IMR-90 (cell line): ENCODE results near the gene ATP6V1F. TPM values are rescaled to one million over a fixed set of nuclear protein-coding genes. Genes with fewer than 3 reads are reported as not detected.

Experiments used
- ATAC-seq: fragments of 200-7000 bp; cut with Tn5 transposase; 2 replicates; pipeline ENCODE4 v1.9.1; 2020; ENCODE audit warnings: low read depth, mild to moderate bottlenecking, moderate library complexity
- BruUV-seq: library from RNA; stranded (reverse); fragments of 400-500 nt; replicated peaks from 2 replicates; lab custom pipeline; 2021; lab: Mats Ljungman, UMichigan
- CTCF ChIA-PET: fragments of 300-600 bp; formaldehyde crosslinking; extraction: SDS; loops from one replicate; lab custom pipeline; 2021; ENCODE audit warnings: antibody characterized with exemption; lab: Yijun Ruan, JAX
- POLR2A ChIA-PET: fragments of 300-600 bp; sonication (Branson Sonifier 250); formaldehyde crosslinking; loops from one replicate; lab custom pipeline; 2022; ENCODE audit warnings: antibody characterized with exemption; ENCODE audit not compliant: unreplicated experiment; lab: Charles Lee
- DNase-seq: peaks from one replicate; pipeline ENCODE4 v3.0.0; 2013
- H2AFZ ChIP-seq: replicated peaks from 2 replicates; pipeline ENCODE3; 2013; ENCODE audit warnings: low read length, mild to moderate bottlenecking; ENCODE audit not compliant: poor library complexity
- H2AK5ac ChIP-seq: 2 replicates; pipeline ENCODE4 v1.6.1; 2013; ENCODE audit warnings: low read depth, low read length, inconsistent platforms
- H2AK9ac ChIP-seq: replicated peaks from 2 replicates; pipeline ENCODE3; 2013; ENCODE audit warnings: mild to moderate bottlenecking, low read depth, low read length, moderate library complexity; ENCODE audit not compliant: poor library complexity
- H2BK120ac ChIP-seq: 2 replicates; pipeline ENCODE4 v1.6.1; 2013; ENCODE audit warnings: low read depth, low read length, inconsistent platforms
- H2BK15ac ChIP-seq: 3 replicates; pipeline ENCODE4 v1.6.1; 2013; ENCODE audit warnings: low read depth, low read length, inconsistent platforms
- H2BK20ac ChIP-seq: 2 replicates; pipeline ENCODE4 v1.6.1; 2013; ENCODE audit warnings: low read depth, mild to moderate bottlenecking, inconsistent platforms, low read length, moderate library complexity
- H2BK5ac ChIP-seq: 2 replicates; pipeline ENCODE4 v1.6.1; 2013; ENCODE audit warnings: mild to moderate bottlenecking, low read depth, low read length, inconsistent platforms; ENCODE audit not compliant: poor library complexity, severe bottlenecking
- H3K14ac ChIP-seq: replicated peaks from 2 replicates; pipeline ENCODE4 v1.6.1; 2013; ENCODE audit warnings: low read depth, low read length, inconsistent platforms
- H3K18ac ChIP-seq: 2 replicates; pipeline ENCODE4 v1.6.1; 2013; ENCODE audit warnings: low read depth, low read length, control low read depth
- H3K23ac ChIP-seq: 2 replicates; pipeline ENCODE4 v1.6.1; 2013; ENCODE audit warnings: low read depth, low read length, inconsistent platforms
- H3K27ac ChIP-seq: 2 replicates; pipeline ENCODE4 v1.5.1; 2013; ENCODE audit warnings: mild to moderate bottlenecking, control low read depth, low read length; ENCODE audit not compliant: insufficient read depth
- H3K27me3 ChIP-seq: 2 replicates; pipeline ENCODE4 v1.6.1; 2013; ENCODE audit warnings: low read length; ENCODE audit not compliant: control insufficient read depth, insufficient read depth
- H3K36me3 ChIP-seq: 2 replicates; pipeline ENCODE4 v1.6.1; 2013; ENCODE audit warnings: low read length, mixed read lengths; ENCODE audit not compliant: control insufficient read depth, insufficient read depth
- H3K4ac ChIP-seq: 2 replicates; pipeline ENCODE4 v1.6.1; 2013; ENCODE audit warnings: low read depth, low read length, inconsistent platforms
- H3K4me1 ChIP-seq: 2 replicates; pipeline ENCODE4 v1.6.1; 2013; ENCODE audit warnings: low read length, mixed read lengths; ENCODE audit not compliant: control insufficient read depth, insufficient read depth
- H3K4me2 ChIP-seq: 2 replicates; pipeline ENCODE4 v1.6.1; 2013; ENCODE audit warnings: low read depth, mild to moderate bottlenecking, control low read depth, low read length, moderate library complexity
- H3K4me3 ChIP-seq: 2 replicates; pipeline ENCODE4 v1.5.1; 2013; ENCODE audit warnings: low read depth, mild to moderate bottlenecking, control low read depth, low read length, moderate library complexity; ENCODE audit not compliant: insufficient read depth
- H3K56ac ChIP-seq: 2 replicates; pipeline ENCODE4 v1.6.1; 2013; ENCODE audit warnings: low read length, inconsistent platforms; ENCODE audit not compliant: insufficient read depth; ENCODE audit errors: extremely low read depth
- H3K79me1 ChIP-seq, 2 experiments: 2 replicates each; pipeline ENCODE4 v1.6.1; 2013; ENCODE audit warnings: low read length in 2 of 2, inconsistent platforms in 1 of 2, low read depth in 1 of 2
- H3K9ac ChIP-seq: 2 replicates; pipeline ENCODE4 v1.6.1; 2013; ENCODE audit warnings: low read depth, low read length, control low read depth
- H3K9me1 ChIP-seq: 2 replicates; pipeline ENCODE4 v1.6.1; 2013; ENCODE audit warnings: low read length, inconsistent platforms; ENCODE audit not compliant: insufficient read depth
- H3K9me3 ChIP-seq: 2 replicates; pipeline ENCODE4 v1.6.1; 2013; ENCODE audit warnings: low read length; ENCODE audit not compliant: control insufficient read depth, insufficient read depth
- H4K20me1 ChIP-seq: 2 replicates; pipeline ENCODE4 v1.6.1; 2013; ENCODE audit warnings: low read length, inconsistent platforms; ENCODE audit not compliant: insufficient read depth
- H4K5ac ChIP-seq: 2 replicates; pipeline ENCODE4 v1.6.1; 2013; ENCODE audit warnings: mild to moderate bottlenecking, low read depth, low read length, control low read depth
- H4K8ac ChIP-seq, 2 experiments: 2 replicates each; pipeline ENCODE4 v1.6.1; 2013; ENCODE audit warnings: low read depth in 2 of 2, low read length in 2 of 2, control low read depth in 1 of 2, inconsistent platforms in 1 of 2
- H4K91ac ChIP-seq: 2 replicates; pipeline ENCODE4 v1.6.1; 2013; ENCODE audit warnings: low read depth, low read length, inconsistent platforms; ENCODE audit not compliant: insufficient read depth
- BHLHE40 ChIP-seq: fragments of 150-350 bp; IDR thresholded peaks from 2 replicates; pipeline ENCODE4 v1.6.1; 2016; ENCODE audit warnings: mild to moderate bottlenecking, low read depth, low read length
- CEBPB ChIP-seq: IDR thresholded peaks from 2 replicates; pipeline ENCODE4 v1.6.1; 2012; ENCODE audit warnings: low read depth, low read length, improper control_type of control experiment
- CHD1 ChIP-seq: IDR thresholded peaks from 2 replicates; pipeline ENCODE4 v1.6.1; 2012; ENCODE audit warnings: low read depth, low read length, improper control_type of control experiment
- CTCF ChIP-seq: conservative IDR thresholded peaks from 2 replicates; pipeline ENCODE4 v1.5.1; 2012; ENCODE audit warnings: mild to moderate bottlenecking, low read depth, low read length, improper control_type of control experiment
- ELK1 ChIP-seq: fragments of 150-350 bp; IDR thresholded peaks from 2 replicates; pipeline ENCODE4 v1.6.1; 2016; ENCODE audit warnings: low read depth, mild to moderate bottlenecking, low read length, moderate library complexity, borderline replicate concordance
- FOS ChIP-seq: fragments of 150-350 bp; IDR thresholded peaks from 2 replicates; pipeline ENCODE4 v1.6.1; 2016; ENCODE audit warnings: low read depth, low read length
- MAFK ChIP-seq: IDR thresholded peaks from 2 replicates; pipeline ENCODE4 v1.6.1; 2012; ENCODE audit warnings: low read depth, low read length, improper control_type of control experiment
- MAZ ChIP-seq: IDR thresholded peaks from 2 replicates; pipeline ENCODE4 v1.6.1; 2012; ENCODE audit warnings: low read depth, mild to moderate bottlenecking, low read length, improper control_type of control experiment, moderate library complexity, borderline replicate concordance
- MXI1 ChIP-seq: IDR thresholded peaks from 2 replicates; pipeline ENCODE4 v1.6.1; 2012; ENCODE audit warnings: low read depth, mild to moderate bottlenecking, low read length, moderate library complexity, borderline replicate concordance
- NFE2L2 ChIP-seq: fragments of 150-350 bp; IDR thresholded peaks from 2 replicates; pipeline ENCODE4 v1.6.1; 2016; ENCODE audit warnings: low read depth, mild to moderate bottlenecking, low read length
- POLR2A ChIP-seq: IDR thresholded peaks from 2 replicates; pipeline ENCODE4 v1.6.1; 2012; ENCODE audit warnings: mild to moderate bottlenecking, low read depth, low read length
- RCOR1 ChIP-seq: IDR thresholded peaks from 2 replicates; pipeline ENCODE4 v1.6.1; 2012; ENCODE audit warnings: mild to moderate bottlenecking, low read length, improper control_type of control experiment; ENCODE audit not compliant: insufficient replicate concordance
- SMC3 ChIP-seq: fragments of 150-350 bp; IDR thresholded peaks from 2 replicates; pipeline ENCODE4 v1.6.1; 2016; ENCODE audit warnings: low read depth, mild to moderate bottlenecking, antibody characterized with exemption, low read length, moderate library complexity
- USF2 ChIP-seq: fragments of 150-350 bp; IDR thresholded peaks from 2 replicates; pipeline ENCODE4 v1.6.1; 2017; ENCODE audit warnings: mild to moderate bottlenecking, antibody characterized with exemption, low read length, low read depth
- WGBS, 2 experiments: methylation state at CpG; one replicate each; pipeline versions ENCODE4 v1.1.5 to v1.1.7; 2013; ENCODE audit warnings: missing lambda C conversion rate in 2 of 2; ENCODE audit not compliant: insufficient read length in 1 of 2; ENCODE audit errors: extremely low coverage in 2 of 2; 5-methylcytosine and 5-hydroxymethylcytosine counted together
- dilution Hi-C: fragments of 300-500 bp; cut with HindIII; formaldehyde crosslinking; loops from one replicate; pipeline ENCODE4 v1.14.3; 2018; ENCODE audit warnings: low sequenced_read_pairs; ENCODE audit not compliant: unreplicated experiment
- in situ Hi-C: fragments of 300-500 bp; cut with MboI; formaldehyde crosslinking; loops from 3 replicates; pipeline ENCODE4 v1.14.3; 2019; ENCODE audit warnings: low sequenced_read_pairs, inconsistent platforms, mixed read lengths
- intact Hi-C: fragments of 100-400 bp; cut with micrococcal nuclease; formaldehyde crosslinking; loops from 2 replicates; pipeline ENCODE4 v1.10.0; 2022
- polyA plus RNA-seq, 3 experiments: library from polyadenylated mRNA; depleted of rRNA; stranded (reverse); fragments of >200 nt; gene quantifications; 2 replicates each; pipeline ENCODE4 v1.2.3, GENCODE V29; 2012; ENCODE audit warnings: low replicate concordance in 1 of 3
- total RNA-seq: library from RNA; depleted of rRNA; stranded (reverse); fragments of >200 nt; gene quantifications from 2 replicates; pipeline ENCODE4 v1.2.3, GENCODE V29; 2012

Gene ATP6V1F
- total and polyA plus RNA-seq, 2 of the 4 experiments (the other 2 are of a cell fraction) = 104 to 321 TPM

- Histone ChIP-seq H4K8ac (no peak overlapping the region), H3K4ac (no peak overlapping the region), H3K4me1 (peaks cover under 1% of the 10 kb centered on the region), H2AFZ (no peak overlapping the region), H3K23ac (no peak overlapping the region), H2BK5ac (no peak overlapping the region), H3K4me2 (no peak overlapping the region), H3K56ac (no peak overlapping the region), H3K14ac (no peak overlapping the region), H2BK15ac (no peak overlapping the region), H2AK5ac (no peak overlapping the region), H2BK120ac (no peak overlapping the region), H3K9ac (no peak overlapping the region), H3K27ac (no peak overlapping the region), H3K4me3 (no peak overlapping the region), H2AK9ac (no peak overlapping the region), H3K36me3 (peaks cover 47% of the 10 kb centered on the region), H3K27me3 (no peaks in the 10 kb centered on the region), H4K5ac (no peak overlapping the region), H3K9me3 (no peaks in the 10 kb centered on the region), H3K79me1 (peaks cover 7 to 15% of the 10 kb centered on the region in 2 experiments; a peak in 3 of 4 replicates), H3K9me1 (peaks cover 5% of the 10 kb centered on the region; the same call in 1 of the 2 replicates), H3K18ac (no peak overlapping the region), H4K91ac (no peak overlapping the region), H2BK20ac (no peak overlapping the region), H4K20me1 (peaks cover 47% of the 10 kb centered on the region)
- intact Hi-C loops (no loop called here), dilution Hi-C loops (no loop called here), in situ Hi-C loops (no loop called here)
- CTCF ChIA-PET = no interaction called here
- ATAC-seq (no peak), DNase-seq (no peak)
- TSS peak; percentile 95 for BruUV-seq
- 80% methylated on average over 3 of the region's 18 CpGs; no CpG with 5 or more reads in 1 of the 2 experiments for WGBS, 2 experiments
- POLR2A ChIA-PET = interaction anchor here (0.5 kb wide), 1 partner anchor 27 kb away, joined by 26 read pairs; no protein-coding TSS in a partner anchor
- no peak for TF ChIP-seq BHLHE40
- no peak for TF ChIP-seq SMC3
- no peak for TF ChIP-seq MXI1
- TF ChIP-seq RCOR1 = no peak
- no peak for TF ChIP-seq USF2
- no peak for TF ChIP-seq MAZ
- TF ChIP-seq CEBPB = no peak
- TF ChIP-seq ELK1 = no peak
- no peak for TF ChIP-seq CTCF
- no peak for TF ChIP-seq FOS
- TF ChIP-seq CHD1 = no peak
- no peak for TF ChIP-seq NFE2L2
- no peak for TF ChIP-seq POLR2A
- no peak for TF ChIP-seq MAFK
Measured at GRCh38 chr7:128858380-128859231, 4.0 kb upstream of the ATP6V1F start.
